Stimulated activated CD4-positive, alpha-beta T cell treated with anti-CD3 and anti-CD28 coated beads, TNF-alpha, amount 100 ng/mL, for 48 hours (primary cell): ENCODE results near the gene CCSER1.
"Not testable (repeated sequence)": the region's sequence is repeated elsewhere in the genome, so short reads cannot be mapped to it uniquely, and the experiment has no call there.

Experiments used
- DNase-seq, 3 donors: peaks; one replicate each; pipeline ENCODE4 v3.0.0-alpha.2; 2020; ENCODE audit warnings: low read depth in 3 of 3

CCSER1 gene

GRCh38 chr4:91577864-91578263 lies 1450.7 kb downstream of the CCSER1 start:
- no peak for DNase-seq

GRCh38 chr4:91590260-91590659 lies 1463.1 kb downstream of the CCSER1 start:
- DNase-seq = no peak

- no peak for DNase-seq
These were observed 1464.9 kb downstream of the CCSER1 start for GRCh38 chr4:91592125-91592524.

- no peak for DNase-seq
These were observed 1469.5 kb downstream of the CCSER1 start for GRCh38 chr4:91596718-91597117.

- DNase-seq = no peak
These were observed 1471.5 kb downstream of the CCSER1 start for GRCh38 chr4:91598696-91599095.

- no peak for DNase-seq
These were observed 1473.1 kb downstream of the CCSER1 start for GRCh38 chr4:91600301-91600700.

- DNase-seq = no peak
These were observed 1474.2 kb downstream of the CCSER1 start for GRCh38 chr4:91601401-91601800.

- DNase-seq = no peak
These were observed 1484.6 kb downstream of the CCSER1 start for GRCh38 chr4:91611782-91612181.

GRCh38 chr4:91620952-91621351 lies 1493.8 kb downstream of the CCSER1 start:
- no peak for DNase-seq

GRCh38 chr4:91621446-91621845 lies 1494.3 kb downstream of the CCSER1 start:
- DNase-seq = no peak

GRCh38 chr4:91622925-91623602 lies 1495.9 kb downstream of the CCSER1 start:
- no peak for DNase-seq

GRCh38 chr4:91623603-91623967 lies 1496.4 kb downstream of the CCSER1 start:
- DNase-seq = not testable (repeated sequence)

GRCh38 chr4:91630054-91630453 lies 1502.9 kb downstream of the CCSER1 start:
- no peak for DNase-seq

- no peak for DNase-seq
These were observed 1503.6 kb downstream of the CCSER1 start for GRCh38 chr4:91630764-91631163.

- no peak for DNase-seq
These were observed 1504.1 kb downstream of the CCSER1 start for GRCh38 chr4:91631335-91631734.

GRCh38 chr4:91636083-91636482 lies 1508.9 kb downstream of the CCSER1 start:
- DNase-seq = no peak
